NCI-H146 treated with DMSO at 0.1 percent for 48 hours (cell line): ENCODE results near the gene ABCC4.

ENCODE experiments used
- DNase-seq: peaks from one replicate; lab custom pipeline; 2025; ENCODE audit not compliant: unreplicated experiment; lab: John Stamatoyannopoulos, UW

Gene ABCC4

DNA sequence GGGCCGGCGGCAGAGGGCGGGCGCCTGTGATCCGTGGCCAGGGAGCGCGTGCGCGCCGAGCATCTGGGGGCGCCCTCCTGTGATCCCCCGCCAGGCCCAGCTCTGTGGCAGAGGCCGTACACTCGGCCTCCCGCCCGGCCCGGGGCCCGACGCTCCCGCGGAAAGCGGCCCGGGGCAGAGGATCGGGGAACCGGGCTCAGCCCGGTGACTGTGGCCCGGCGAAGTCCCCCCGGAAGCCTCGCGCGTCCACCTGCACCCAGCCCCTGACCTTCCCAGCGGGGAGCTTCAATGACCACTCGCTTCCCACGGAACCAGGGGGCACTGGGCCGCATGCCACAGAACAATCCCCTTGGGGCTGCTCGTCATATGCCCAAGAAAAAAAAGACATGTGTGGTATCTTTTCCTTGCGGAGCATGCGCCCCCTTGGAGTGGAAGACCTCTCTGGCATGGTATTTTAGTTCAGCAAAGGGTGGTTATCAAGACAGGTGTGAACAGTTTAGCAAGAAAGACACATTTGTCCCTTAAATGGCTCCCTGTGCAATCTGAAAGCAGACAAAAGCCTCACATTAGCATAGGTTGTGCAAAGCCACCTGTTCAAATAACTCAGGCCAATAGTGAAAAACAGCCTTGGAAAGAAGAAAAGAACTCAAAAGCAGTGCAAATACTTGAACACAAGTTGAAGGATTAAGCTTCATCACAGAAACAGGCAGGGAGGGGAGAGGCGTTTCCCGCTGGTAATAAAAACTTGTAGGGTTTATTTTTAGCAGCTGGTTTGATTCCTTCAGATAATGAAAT lies 298.0 kb downstream of the ABCC4 start:
- peak; percentile 99 for DNase-seq

DNA sequence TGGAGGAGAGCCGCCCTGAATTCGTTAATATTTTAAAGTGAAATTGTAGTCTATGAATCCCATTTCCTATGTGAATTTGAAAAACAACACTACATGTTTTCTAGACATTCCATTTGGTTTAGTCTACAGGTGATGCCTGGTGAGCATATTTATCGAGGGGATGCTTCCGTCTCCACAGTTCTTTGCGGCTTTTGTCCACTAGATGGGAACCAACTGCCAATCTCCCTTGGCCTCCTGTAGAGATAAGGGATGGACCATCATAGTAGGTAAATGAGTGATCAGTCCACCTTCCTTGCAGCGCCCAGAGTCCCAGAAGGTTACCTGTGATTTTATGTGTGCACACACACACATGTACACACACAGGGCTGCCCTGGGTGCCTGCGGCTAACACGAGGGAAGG lies 299.1 kb downstream of the ABCC4 start:
- DNase-seq = peak; percentile 79

DNA sequence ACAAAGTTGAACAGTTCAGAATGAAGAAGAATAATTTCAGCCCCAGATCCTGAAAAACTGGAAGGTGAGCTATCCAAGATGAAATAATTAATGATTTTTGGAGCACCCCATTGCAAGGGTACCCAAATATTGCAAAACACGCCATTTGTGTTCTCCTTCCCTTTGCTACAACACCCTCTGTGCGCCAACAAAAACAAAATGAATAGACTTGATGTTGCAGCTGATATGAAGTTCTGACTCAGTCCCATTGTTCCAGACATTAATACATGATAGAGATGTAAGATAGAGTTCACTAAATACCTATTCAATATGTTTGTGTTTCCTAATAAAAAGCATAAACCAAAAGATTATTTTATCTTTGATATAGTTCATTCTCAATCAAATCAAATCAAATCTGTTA lies 301.4 kb downstream of the ABCC4 start:
- no peak for DNase-seq

- DNase-seq = no peak
Observed at GRCh38 chr13:94997126-94997525, 304.1 kb downstream of the ABCC4 start.

DNA sequence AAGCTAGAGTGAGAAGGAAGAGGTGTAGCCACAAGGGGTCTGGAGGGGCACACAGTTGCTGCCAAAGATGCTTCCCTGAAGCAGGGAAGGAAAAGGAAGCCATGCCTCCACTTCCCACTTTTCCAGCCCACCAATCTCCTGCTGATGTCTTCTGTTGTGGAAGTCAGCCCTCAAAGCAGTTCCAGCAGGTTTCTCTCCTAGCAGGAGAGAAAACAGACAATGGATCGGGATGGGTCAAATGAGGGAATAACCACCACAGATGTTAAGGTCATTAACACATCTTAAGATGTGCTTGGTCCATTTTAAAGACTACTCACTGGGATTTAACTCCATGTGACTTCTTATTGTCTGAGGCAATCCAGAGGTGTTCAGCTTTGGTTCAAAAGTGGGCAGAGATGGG lies 304.8 kb downstream of the ABCC4 start:
- no peak for DNase-seq

DNA sequence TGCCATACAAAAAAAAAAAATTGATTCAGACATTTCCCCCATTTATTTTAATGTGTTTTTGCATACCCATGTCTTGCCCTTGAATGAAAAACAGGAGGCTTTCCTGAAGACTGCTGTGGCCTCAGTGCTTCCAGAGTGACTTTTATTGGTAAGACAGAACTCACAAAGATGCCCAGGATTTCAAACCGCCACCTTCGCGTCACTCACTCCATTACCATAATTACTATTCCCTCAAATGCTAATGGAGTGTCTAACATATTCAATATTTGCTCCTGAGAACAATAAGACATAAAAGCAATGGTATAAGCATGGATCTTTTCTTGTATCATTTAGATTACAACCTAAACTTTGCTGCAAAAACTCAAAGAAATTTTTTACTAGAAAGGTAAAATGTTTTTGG lies 306.7 kb downstream of the ABCC4 start:
- DNase-seq = no peak

DNA sequence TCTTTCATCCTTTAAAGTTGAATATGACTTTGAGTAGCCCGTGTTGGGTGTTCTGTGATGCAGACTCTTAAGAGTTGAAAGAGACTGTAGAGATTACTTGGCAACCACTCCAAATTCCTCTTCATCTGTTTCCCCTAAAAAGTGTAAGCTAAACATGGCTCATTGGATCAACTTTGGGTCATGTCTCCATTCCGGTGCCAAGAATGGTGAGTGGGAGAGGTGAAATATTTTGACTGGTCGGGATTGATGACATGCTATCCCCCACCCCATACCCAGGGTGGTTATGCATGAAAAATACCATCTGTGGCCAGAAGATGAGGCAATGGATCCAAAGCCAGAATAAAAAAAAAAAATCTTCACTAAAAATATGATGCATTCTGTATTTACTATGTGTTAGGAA lies 307.6 kb downstream of the ABCC4 start:
- DNase-seq = no peak

- DNase-seq = no peak
Observed at GRCh38 chr13:94992036-94992960, 309.0 kb downstream of the ABCC4 start.

GRCh38 chr13:94988654-94989053 lies 312.6 kb downstream of the ABCC4 start:
- DNase-seq = no peak

- DNase-seq = no peak
Observed at GRCh38 chr13:94987869-94988268, 313.4 kb downstream of the ABCC4 start.

DNA sequence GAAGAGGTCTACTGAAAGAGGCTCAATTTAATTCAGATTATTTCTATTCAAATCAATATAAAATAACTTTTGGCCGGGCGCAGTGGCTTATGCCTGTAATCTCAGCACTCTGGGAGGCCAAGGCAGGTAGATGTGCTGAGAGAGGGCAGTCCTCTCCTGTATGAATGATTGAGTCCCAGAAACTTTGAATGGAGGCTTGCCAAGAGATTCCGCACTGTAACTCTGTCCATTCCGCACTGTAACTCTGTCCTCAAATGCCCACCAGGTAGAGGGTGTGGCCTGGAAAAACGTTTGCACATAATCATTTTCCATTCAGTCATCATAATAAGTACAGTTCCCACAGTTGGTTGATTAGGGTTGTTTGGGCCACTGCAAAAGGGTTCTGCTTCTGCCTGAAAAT lies 314.2 kb downstream of the ABCC4 start:
- no peak for DNase-seq

DNA sequence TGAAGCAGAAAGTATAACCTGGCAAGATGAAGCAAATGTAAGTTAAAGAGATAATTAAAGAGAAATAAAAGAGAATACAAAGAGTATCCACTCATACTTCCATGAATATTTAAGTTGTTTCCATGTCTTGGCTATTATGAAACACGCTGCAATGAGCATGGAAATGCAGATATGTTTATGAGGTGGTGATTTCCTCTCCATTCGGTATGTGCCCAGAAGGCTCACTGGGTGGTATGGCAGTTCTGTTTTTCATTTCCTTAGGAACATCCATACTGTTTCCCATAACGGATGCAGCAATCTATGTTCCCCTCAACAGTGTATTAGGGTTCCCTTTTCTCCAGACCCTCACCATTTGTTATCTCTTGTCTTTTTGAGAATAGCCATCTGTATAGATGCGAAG lies 316.3 kb downstream of the ABCC4 start:
- no peak for DNase-seq

DNA sequence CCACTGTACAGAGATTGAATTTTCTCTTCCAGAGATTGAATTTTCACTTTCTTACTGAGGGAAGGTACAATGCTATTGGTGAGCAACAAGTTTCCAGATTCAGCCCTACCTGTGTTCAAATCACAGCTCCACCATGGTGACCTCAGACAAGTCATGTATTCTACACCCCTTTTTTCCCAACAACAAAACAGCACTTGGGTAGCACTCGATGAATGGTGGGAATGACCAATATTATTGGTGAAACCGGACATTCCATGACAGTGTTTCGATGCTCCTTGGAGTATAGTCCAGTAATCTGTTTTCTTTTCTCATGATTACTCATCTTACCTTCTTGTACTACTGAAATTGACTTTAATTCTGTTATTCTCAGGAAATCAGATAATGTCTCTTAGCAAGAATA lies 322.7 kb downstream of the ABCC4 start:
- DNase-seq = no peak

- DNase-seq = no peak
Observed at GRCh38 chr13:94974015-94974951, 327.0 kb downstream of the ABCC4 start.

DNA sequence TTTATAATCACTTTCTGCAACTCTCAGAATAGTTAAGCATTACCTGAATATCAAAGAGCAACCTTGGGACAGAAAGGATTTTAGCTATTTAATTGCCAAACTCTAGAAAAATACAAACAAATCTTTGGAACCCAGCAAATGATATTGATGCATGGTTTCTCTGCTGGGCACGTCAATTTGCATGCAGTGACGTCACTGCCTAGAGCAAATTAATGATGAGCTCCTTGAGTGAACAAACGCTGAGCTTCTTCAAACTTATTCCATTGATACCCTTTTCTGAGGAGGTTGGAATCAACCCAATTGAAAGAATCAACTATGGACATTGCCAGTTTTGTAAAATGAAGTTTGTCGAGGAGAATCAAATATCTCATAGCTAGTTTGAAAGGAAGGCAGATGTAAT lies 329.0 kb downstream of the ABCC4 start:
- DNase-seq = no peak
